ENCODE results near the gene CDH11.

GRCh38 chr16:65057184-65057583 lies 64.7 kb downstream of the CDH11 start:
- TF ChIP-seq CTCF (IDR thresholded peaks at IDR 0.05) (no peak), SIN3A (IDR thresholded peaks at IDR 0.05; ENCODE audit: borderline replicate concordance, insufficient read depth, low read depth, low read length) (no peak), POLR2AphosphoS5 (IDR thresholded peaks at IDR 0.05; ENCODE audit: low read depth, low read length) (no peak), REST (IDR thresholded peaks at IDR 0.05; ENCODE audit: insufficient read depth in 1 of 2, low read depth in 2 of 2, low read length in 1 of 2) (no peak), TCF7L2 (IDR thresholded peaks at IDR 0.05; ENCODE audit: low read depth, low read length) (no peak)
